Measurements from ENCODE around the gene ANKRD29.

DNA sequence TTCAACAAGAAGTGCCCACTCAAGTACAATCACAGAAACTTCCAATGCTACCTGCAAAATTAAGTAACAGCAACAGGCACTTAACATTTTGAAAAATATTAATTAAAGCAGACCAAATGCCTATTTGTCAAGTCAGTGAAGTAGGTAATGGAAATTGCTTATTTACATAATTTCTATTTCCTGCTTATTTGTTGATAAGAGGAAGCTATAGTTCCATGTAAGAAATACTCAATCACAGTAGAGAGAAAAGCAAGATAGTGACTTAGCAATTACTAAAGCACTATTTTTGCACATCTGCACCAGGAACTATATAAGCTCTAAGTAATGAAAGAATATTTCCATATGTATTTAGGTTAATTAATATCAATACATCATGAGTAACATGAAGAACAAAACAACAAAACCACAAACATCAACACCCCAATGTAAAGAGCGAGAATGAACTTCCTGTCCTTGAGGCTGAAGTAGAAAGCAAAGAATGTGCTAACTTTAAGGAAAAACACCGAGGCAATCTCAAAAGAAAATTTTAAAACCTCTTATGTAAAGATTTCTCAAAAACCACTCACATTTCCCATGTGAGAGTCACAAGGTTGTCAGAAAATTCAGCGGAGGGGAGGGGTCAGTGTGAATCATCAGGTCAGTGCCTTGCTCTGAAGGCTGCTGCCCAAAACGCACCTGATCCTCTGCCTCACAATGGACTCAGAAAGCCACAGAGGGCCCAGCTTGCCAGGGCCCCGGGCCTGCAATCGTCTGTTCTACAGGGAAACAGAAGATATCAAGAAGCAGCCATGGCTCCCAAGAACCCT, 88.9 kb downstream of the ANKRD29 start:
- no peak for TF ChIP-seq CTCF (IDR thresholded peaks at IDR 0.05)
- no peak for TF ChIP-seq POLR2A (IDR thresholded peaks at IDR 0.05)

Measured in testis (tissue), 2 donors.